HG03575 (cell line): ENCODE results near the gene IFNAR1.
A peak's percentile ranks its signal among the peaks of the same experiment; 100 is the strongest.
"Not testable (repeated sequence)": the region's sequence is repeated elsewhere in the genome, so short reads cannot be mapped to it uniquely, and the experiment has no call there.

Experiments used
- ATAC-seq: cut with Tn5 transposase; IDR thresholded peaks from one replicate; pipeline ENCODE4 v1.9.1; 2021; ENCODE audit not compliant: unreplicated experiment, insufficient number of reproducible peaks, low FRiP score; ENCODE audit errors: extremely low read depth

IFNAR1 gene

DNA sequence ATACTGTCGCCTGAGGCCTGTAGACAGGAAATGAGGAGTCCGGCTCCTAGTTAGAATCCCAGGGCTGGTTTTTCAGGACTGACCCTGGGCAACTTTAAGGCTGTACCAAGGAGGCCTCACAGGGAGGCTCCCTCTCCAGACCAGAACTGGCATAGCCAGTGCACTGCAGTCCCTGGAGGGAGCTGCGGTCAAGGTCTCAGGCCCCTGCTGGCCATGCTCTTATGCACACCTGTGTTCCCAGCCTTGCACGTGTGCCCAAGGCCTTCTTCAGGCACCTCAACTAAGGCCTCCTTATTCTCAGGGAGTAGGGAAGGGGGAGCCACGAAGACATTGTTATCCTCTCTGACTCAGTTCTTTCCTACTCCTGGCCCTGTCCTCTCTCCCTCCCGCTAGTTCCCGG lies 22.0 kb upstream of the IFNAR1 start:
- no peak for ATAC-seq

DNA sequence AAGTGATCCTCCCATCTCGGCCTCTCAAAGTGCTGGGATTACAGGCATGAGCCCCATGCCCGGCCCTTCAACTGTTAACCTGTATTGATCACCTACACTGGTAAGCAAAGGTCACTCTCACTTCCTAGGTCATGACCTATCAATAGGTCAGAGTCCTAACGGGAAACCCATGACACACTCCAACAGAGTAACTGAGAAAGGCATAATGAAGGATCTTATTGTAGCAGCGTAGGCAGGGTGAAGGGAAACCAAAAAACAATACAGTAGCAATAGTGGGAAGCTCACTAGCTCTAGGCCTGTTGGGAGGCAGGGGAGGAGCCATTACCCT lies 19.5 kb upstream of the IFNAR1 start:
- no peak for ATAC-seq

GRCh38 chr21:33305938-33306337 lies 18.8 kb upstream of the IFNAR1 start:
- no peak for ATAC-seq

- ATAC-seq, result peak; percentile 37
Observed at GRCh38 chr21:33308586-33309490, 15.9 kb upstream of the IFNAR1 start.

DNA sequence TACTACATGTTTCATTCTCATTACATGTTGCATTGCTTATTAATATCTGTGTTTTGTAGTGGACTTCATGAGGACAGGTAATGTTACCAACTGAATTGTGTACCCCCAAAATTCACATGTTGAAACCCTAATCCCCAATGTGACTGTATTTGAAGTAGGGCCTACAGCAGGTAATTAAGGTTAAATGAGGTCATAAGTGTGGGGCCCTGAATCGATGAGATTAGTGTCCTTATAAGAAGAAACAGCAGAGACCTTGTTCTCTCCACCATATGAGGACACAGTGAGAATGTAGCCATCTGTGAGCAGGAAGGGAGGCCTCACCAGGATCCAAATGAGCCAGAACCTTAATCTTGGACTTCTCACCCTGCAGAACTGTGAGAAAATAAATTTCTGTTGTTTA lies 15.0 kb upstream of the IFNAR1 start:
- no peak for ATAC-seq

DNA sequence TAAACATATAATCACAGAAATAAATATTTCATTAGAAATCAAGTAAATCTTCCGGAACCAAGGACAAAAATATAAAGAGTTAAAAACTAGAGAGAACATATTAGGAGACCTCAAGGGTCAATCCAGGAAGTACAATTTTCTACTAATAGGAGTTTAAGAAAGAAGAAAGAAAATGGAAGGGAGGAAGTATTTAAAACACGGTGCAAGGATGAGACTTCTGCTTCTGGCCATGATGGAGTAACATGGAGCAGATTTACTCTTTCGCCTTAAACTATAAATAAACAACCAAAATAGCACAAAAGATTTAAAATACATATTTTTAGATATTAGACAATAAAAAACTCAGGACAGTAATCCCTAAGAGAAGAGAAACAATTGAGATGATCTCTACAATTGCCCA lies 12.6 kb upstream of the IFNAR1 start:
- ATAC-seq, result no peak

DNA sequence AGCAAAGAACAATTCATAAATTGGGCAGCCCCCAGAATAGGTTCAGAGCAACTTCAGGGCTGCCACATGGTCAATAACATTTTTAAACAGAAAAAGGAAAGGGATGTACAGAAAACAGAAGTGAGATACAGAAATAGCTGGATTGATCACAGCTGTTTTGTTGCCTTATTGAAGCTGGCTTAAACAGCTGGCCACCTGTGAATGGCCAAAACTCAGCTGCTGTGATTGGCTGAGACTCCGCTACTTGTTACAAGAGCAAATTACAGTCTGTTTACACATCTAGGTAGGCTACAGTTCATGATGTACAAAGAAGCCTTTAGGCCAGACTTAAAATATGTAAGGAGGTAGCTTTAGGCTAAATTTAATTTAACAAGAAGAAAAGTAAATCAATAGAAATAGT lies 11.6 kb upstream of the IFNAR1 start:
- no peak for ATAC-seq

DNA sequence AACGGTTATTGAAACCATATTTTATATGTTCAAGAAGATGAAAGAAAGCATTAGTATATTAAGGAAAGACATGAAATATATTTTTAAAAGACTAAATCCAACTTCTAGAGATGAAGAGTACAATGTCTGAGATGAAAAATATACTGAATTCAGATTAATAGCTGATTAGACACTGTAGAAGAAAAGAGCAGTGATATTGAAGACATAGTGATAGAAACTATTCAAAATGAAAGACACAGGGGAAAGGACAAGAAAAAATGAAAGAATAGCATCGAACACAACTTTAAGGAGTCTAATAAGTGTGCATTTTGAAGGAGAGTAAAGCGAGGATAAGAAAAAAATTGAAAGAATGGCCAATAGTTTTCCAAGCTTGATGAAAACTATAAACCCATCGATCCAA lies 11.2 kb upstream of the IFNAR1 start:
- ATAC-seq, result no peak

DNA sequence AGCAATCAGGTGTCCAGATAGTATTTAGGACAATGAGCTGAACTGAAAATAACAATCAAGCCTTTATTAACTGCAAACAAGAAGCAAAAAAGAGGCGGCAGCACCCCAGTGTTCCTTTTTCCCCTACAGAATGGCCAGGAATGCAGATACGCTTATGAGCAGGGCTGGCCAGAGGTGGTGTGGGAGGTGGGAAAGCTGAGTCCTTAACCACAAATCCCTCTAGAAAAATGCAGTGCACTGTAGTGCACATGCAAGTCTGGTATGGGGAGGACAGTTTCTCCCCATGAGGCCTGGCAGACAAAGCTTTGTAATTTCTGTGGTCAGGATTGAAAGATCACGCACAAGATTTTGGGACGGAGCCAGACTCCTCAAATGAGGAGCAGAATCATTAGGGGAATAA lies 10.7 kb upstream of the IFNAR1 start:
- no peak for ATAC-seq

GRCh38 chr21:33315946-33316710 lies 8.6 kb upstream of the IFNAR1 start:
- no peak for ATAC-seq

DNA sequence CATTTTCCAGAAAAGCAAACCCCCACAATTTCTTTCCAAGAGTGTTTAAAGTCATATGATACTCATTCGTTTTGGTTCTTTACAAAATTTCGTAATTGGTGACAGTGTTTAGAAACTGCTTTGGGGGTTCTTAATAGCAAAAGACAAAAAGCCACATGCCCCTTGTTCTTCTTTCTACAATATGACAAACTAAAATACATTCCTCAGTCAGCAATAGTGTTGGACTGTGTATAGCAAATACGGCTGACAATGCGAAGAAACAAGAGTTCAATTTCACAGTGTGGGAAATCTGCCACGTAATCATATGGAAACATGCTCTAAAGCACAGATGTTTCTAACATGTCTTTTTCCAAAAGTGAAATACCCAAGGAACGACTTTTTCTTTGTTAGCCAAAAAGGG lies 7.6 kb upstream of the IFNAR1 start:
- no peak for ATAC-seq

DNA sequence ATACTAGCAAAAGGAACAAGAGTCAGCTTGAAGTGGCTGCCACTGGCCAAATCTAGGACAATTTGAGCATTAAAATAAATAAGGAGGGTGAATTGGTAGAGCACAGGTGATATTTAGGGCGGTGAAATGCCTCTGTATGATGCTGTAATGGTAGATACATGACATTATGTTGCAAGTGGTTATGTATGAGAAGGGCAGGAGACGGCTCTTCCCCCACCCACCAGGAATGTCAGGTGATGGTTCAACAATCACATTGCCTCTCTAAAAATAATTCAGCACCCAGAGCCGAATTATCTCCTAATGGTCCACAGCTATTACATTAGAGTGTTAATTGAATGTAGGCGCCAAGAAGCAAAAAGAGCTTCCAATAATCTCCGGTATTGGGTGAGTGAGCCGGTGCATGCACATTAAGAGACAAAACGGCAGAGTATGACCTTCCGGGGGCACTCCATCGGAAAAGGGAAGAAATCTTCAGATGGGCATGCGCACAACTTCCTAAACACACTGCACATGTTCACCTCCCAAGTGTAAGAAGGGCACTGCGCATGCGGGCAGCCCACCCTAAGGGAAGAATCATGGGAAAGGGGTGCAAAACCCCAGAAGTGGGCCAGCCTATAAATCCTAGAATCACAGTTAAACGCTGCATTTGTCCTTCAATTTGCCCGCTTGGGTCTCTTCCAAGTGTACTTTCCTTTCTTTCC lies 6.8 kb upstream of the IFNAR1 start:
- ATAC-seq, result no peak

DNA sequence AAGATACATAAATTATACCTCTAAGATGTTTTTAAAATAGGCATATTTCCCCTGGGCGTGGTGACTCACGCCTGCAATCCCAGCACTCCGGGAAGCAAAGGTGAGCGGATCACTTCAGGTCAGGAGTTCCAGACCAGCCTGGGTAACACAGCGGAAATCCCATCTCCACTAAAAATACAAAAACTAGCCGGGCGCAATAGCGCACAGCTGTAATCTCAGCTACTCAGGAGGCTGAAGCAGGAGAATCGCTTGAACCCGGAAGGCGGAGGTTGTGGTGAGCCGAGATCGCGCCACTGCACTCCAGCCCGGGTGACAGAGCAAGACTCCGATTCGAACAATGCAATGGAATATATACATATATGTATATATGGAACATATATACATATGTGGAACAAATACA lies 3.8 kb upstream of the IFNAR1 start:
- not testable (repeated sequence) for ATAC-seq

GRCh38 chr21:33323610-33324009 lies 1.2 kb upstream of the IFNAR1 start:
- ATAC-seq, result not testable (repeated sequence)

- peak; percentile 15 for ATAC-seq
Observed at GRCh38 chr21:33325222-33326067, 675 bp downstream of the IFNAR1 start.

DNA sequence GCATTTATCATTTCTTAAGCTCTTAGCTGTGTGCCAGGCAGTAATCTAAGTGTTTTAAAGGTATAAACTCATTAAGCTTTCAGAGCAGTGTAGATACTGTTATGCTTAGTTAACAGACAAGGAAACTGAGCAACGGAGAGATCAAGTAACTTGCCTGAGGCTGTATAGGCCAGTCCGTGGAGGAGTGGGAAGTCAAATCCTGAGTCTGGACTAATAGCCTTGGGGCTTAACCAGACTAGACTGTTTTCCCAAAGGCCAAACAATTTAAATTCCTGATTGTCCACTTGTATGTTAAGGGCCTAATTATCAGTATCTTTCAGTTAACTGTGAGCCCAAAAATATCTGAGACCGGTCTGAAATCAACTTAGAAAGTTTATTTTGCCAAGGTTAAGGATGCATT lies 2.6 kb downstream of the IFNAR1 start:
- ATAC-seq, result no peak

- no peak for ATAC-seq
Observed at GRCh38 chr21:33327792-33328433, 3.1 kb downstream of the IFNAR1 start.

- no peak for ATAC-seq
Observed at GRCh38 chr21:33330726-33331125, 6.0 kb downstream of the IFNAR1 start.

DNA sequence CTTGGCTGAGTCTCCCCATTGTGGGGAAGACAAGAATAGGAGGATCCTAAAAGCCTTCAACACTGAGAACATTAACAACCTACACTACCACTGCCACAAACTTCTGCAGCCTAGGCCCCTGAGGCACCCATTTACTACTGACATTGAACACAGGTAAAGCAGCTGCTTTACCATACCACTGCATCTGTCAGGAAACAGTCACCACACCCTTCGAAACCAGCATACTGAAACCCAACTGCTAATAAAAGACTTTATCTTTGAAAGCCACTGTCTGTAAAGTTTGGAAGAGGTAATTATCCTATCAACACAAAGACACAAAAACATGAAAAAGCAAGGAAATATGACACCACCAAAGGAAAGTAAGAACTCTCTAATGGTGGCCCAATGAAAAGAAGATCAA lies 7.4 kb downstream of the IFNAR1 start:
- ATAC-seq, result no peak
